IPS DF 19.7 (cell line): ENCODE measurements around the gene CRY2.
"Not testable (repeated sequence)": the region's sequence is repeated elsewhere in the genome, so short reads cannot be mapped to it uniquely, and the experiment has no call there.

Experiments
- DNase-seq: peaks from one replicate; pipeline ENCODE4 v3.0.0-alpha.2; 2013; ENCODE audit warnings: low read depth, low spot score

The CRY2 gene

GRCh38 chr11:45846974-45847910 lies at the start of gene CRY2:
Gene CRY2, plus strand, starts transcription at chr11:45847475. Its CDS starts 16 bp downstream, at chr11:45847491.
- peak; percentile 69 for DNase-seq

- no peak for DNase-seq
These were observed 48.4 kb upstream of the CRY2 start for GRCh38 chr11:45798793-45799441.

DNA sequence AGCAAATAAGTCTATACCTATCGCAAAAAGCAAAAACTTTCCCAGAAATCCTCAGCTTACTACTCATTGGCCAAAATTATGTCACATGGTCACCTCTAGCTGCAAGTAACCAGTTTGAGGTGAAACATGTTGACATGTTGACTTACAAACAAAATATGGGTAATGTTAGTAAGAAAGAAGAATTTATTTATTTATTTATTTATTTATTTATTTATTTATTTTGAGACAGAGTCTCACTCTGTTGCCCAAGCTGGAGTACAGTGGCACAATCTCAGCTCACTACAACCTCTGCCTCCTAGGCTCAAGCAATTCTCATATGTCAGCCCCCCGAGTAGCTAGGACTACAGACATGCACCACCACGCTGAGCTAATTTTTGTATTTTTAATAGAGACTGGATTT lies 47.7 kb upstream of the CRY2 start:
- DNase-seq, result no peak

- no peak for DNase-seq
These were observed 47.0 kb upstream of the CRY2 start for GRCh38 chr11:45800261-45800660.

- no peak for DNase-seq
These were observed 45.5 kb upstream of the CRY2 start for GRCh38 chr11:45801723-45802315.

DNA sequence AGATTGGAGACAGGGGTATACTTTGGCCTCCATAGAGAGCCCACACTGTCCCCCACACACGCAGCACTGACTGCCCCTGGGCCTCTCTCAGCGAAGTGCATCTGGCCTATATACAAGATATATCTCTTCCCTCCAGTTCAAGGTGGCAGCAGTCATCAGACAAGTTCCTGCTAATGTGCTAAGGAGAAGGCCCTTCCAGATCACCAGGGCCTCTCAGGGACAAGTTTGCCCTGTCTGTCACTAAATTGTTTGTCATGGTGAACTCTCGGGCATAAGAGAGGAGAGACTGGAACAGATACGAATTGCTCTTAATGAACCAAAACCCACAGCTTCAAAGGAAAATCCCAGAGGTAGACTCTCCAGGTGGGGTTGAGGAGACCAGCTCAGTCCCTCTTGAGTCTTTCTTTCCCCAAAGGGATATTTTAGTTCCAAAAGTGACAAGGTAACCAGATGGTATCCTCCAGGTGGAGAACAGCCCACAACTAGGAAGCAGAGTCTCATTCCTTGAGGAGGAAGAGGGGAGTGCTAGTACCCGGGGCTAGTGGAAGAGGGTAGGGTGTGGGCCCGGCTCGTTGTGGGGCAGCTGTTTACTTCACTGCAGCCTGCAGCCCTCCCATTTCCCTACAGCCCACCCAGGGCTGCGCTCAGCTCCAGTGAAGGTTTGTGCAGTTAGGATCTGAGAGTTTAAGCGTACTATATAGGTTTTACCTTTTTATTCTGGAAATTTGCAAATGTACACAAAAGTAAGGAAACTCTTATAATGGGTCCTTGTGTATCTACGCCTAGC lies 44.6 kb upstream of the CRY2 start:
- DNase-seq, result no peak

DNA sequence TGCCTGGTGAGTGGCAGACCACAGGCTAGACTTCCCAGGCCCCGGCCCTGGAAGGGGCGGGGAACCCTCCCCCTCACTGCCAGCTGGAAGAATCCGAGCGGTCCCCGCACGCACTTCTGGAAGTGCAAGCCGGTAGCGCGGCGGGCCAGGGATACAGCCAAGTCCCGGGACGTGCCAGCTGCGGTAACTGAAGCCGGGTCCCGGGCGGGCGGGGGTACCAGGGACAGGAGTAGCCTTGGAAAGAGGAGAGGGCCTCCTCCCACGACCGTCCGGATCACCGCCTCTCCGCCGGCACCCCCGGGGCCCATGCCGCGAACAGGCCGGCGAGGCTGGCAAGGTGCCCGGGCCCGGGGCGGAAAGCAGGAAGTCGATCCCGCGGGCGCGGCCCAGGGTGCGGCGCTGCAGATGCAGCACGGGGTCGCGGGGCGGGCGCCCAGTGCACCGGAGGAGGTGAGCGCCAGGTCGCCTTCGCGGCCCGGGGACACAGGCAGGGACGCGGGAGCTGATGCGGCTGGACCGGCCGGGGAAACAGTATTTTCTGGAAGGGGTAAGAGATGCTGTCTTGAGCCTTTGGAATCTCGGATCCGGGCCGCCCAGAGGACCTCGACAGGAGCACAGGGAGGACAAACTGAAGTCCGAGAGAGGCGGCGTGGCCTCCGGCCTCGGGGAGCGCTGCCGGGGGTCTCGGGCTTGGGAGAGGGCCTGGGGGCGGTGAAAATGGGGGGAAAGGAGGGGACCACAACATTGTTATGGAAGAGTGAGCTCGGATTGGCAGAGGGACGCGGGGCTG lies 43.1 kb upstream of the CRY2 start:
- DNase-seq, result no peak

- DNase-seq, result no peak
These were observed 42.4 kb upstream of the CRY2 start, which contains the start of gene SLC35C1 for GRCh38 chr11:45804761-45805304. Gene SLC35C1, plus strand, starts transcription at chr11:45805149. Its CDS starts 653 bp downstream, at chr11:45805802.

DNA sequence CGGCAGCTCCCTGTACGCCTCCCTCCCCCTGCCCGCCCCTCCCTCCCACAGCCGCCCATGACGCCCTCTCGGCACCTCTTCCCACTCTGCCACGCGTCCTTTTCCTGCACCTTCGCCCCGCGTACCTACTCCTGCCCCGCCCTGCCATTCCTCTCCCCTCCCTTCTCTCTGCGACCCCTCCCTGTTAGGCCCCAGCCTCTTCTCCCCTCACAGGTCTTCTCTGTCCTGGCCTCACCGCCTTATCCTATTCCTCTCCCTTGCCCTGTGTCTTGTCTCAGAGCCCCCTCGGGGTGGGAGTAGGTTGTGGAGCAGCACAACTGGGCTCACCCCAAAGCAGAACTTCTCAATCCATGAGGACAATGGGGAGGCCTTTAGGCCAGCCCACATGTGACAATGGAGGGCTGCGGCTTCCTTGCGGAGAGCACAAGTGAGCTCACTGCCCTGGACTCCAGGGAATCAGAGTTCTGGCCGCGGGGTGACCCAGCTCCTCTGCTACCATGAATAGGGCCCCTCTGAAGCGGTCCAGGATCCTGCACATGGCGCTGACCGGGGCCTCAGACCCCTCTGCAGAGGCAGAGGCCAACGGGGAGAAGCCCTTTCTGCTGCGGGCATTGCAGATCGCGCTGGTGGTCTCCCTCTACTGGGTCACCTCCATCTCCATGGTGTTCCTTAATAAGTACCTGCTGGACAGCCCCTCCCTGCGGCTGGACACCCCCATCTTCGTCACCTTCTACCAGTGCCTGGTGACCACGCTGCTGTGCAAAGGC lies 41.8 kb upstream of the CRY2 start:
- DNase-seq, result no peak

DNA sequence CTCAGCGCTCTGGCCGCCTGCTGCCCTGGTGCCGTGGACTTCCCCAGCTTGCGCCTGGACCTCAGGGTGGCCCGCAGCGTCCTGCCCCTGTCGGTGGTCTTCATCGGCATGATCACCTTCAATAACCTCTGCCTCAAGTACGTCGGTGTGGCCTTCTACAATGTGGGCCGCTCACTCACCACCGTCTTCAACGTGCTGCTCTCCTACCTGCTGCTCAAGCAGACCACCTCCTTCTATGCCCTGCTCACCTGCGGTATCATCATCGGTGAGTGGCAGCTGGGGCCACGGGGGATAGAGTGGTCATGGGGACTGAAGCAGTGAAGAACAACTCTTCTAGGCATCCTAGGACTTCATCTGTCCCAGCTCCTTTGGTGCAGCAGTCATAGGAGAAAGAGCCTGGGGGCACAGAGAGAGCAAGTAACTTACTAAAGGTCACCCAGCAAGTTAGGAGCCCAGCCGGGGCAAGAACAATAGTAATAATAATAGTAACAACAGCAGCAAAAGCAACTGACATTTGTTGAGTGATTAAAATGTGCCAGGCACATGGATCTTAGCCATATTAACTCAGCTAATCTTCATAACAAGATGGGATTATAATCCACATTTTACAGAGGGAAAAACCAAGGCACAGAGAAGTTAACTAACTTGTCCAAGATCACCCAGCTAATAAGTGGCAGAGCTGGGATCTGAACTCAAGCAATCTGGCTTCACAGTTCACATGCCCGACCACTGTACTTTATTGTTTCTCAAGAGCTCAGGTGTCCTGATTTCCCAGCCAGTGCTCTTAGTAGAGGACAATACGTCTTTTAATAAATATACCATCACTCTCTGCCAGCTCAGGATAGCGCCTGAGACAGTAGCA lies 41.0 kb upstream of the CRY2 start:
- no peak for DNase-seq

GRCh38 chr11:45806937-45807791 lies 40.1 kb upstream of the CRY2 start:
- no peak for DNase-seq

DNA sequence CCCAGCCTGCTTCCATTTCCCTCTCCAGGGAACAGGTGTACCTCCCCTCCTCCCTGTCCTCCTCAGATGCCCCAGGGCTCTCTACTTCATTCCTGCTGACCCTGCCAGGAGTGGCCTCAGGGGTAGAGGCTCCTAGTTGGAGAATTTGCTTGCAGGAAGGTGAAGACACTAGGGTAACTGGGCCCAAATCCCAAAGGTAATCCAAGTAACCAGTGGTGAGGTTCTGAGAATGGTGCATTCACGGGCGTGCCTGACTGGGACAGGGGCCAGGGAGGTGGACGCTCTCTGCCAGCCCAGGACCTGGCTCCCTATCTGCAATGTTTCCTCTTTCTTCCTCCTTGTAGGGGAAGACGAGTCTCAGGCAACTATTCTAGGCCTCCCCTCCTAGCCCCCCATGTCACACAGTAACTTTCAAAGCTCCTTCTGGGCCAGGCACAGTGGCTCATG lies 39.5 kb upstream of the CRY2 start:
- no peak for DNase-seq

- DNase-seq, result not testable (repeated sequence)
These were observed 38.8 kb upstream of the CRY2 start for GRCh38 chr11:45808427-45808826.

- no peak for DNase-seq
These were observed 37.5 kb upstream of the CRY2 start for GRCh38 chr11:45809456-45810395.

- DNase-seq, result no peak
These were observed 36.7 kb upstream of the CRY2 start for GRCh38 chr11:45810431-45811108.

DNA sequence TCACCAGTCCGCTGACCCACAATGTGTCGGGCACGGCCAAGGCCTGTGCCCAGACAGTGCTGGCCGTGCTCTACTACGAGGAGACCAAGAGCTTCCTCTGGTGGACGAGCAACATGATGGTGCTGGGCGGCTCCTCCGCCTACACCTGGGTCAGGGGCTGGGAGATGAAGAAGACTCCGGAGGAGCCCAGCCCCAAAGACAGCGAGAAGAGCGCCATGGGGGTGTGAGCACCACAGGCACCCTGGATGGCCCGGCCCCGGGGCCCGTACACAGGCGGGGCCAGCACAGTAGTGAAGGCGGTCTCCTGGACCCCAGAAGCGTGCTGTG lies 36.2 kb upstream of the CRY2 start:
- no peak for DNase-seq
